Astrocyte (in vitro differentiated cells and primary cell): ENCODE results near the gene DEFB127.

Experiments used
- EZH2 ChIP-seq: IDR thresholded peaks from 2 replicates; pipeline ENCODE4 v1.6.1; 2012; ENCODE audit warnings: mild to moderate bottlenecking, low read length, inconsistent platforms; ENCODE audit not compliant: insufficient read depth
- TF ChIP-seq, protein P1 (sequence below): IDR thresholded peaks from 2 replicates; pipeline ENCODE4 v1.5.1; 2011; ENCODE audit warnings: low read depth, mild to moderate bottlenecking, inconsistent platforms, low read length, moderate library complexity; ENCODE audit not compliant: insufficient read depth

DNA sequence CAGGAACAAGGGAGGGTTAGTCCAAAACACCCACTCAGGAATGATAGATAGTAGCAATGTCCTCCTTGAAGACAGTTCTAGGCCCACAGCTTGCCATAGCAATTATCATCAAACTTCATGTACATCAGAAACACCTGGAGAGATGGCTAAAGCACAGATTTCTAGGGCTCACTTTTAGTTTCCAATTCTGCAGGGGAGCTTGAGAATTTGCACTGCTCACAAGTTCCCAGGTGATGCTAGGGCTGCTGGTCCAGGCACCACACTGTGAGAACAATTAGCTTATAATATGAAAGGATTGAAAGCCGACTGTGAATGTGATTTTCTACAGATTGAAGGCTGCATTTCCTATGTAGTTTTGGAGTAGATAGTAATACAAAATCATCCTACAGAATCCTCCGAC, 11.4 kb upstream of the DEFB127 start:
- TF ChIP-seq, protein P1, sequence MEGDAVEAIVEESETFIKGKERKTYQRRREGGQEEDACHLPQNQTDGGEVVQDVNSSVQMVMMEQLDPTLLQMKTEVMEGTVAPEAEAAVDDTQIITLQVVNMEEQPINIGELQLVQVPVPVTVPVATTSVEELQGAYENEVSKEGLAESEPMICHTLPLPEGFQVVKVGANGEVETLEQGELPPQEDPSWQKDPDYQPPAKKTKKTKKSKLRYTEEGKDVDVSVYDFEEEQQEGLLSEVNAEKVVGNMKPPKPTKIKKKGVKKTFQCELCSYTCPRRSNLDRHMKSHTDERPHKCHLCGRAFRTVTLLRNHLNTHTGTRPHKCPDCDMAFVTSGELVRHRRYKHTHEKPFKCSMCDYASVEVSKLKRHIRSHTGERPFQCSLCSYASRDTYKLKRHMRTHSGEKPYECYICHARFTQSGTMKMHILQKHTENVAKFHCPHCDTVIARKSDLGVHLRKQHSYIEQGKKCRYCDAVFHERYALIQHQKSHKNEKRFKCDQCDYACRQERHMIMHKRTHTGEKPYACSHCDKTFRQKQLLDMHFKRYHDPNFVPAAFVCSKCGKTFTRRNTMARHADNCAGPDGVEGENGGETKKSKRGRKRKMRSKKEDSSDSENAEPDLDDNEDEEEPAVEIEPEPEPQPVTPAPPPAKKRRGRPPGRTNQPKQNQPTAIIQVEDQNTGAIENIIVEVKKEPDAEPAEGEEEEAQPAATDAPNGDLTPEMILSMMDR: no peak
- TF ChIP-seq EZH2: no peak
